ENCODE measurements around the gene ACSF3. TPM values are rescaled to one million over a fixed set of nuclear protein-coding genes. Genes with fewer than 3 reads are reported as not detected.

The ACSF3 gene
- total RNA-seq: 10 to 100 TPM; 36.5 to 39.2 TPM

DNA sequence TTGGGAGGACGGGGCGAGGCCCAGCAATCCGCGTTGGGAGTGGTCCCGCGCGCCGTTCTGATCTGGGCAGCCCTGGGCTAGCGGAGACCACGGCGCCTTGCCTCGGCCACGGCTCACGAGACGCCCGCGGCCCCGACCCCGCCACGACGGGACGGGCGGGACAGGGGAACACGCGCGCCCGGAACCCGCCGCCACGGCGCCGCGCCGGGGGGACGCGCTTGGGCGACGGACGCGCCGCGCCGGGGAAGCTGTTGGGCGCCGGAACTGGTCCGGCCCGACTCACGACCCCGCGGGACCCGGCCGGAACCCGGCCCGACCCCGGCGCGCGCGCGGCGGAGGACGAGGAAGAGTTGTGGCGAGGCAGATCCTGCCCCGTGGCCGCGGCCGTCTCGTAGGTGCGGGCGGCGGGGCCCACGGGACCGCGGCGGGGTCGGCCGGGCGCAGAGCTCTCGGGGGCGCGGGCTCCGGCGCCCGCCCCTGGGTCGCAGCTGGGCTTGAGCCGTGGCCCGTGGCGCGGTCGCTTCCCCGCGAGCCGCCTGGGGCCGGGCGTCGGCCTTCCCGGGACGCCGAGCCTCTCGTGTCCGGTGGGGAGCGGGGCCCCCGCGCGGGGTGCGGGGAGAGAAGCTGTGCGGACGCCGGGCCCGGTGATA lies at the start of gene ACSF3:
ACSF3 (plus strand) TSS at position 251 of the 650 bp plus-strand sequence. CDS start 6,830 bp downstream, outside the sequence.
- ChIA-PET POLR2A (interaction anchor here (0.5 to 1.0 kb wide), 2 partner anchors 62 to 281 kb away, joined by 3 read pairs; no protein-coding TSS in a partner anchor), CTCF (interaction anchor here (0.7 kb wide), 1 partner anchor 236 kb away, joined by 3 read pairs; no protein-coding TSS in a partner anchor)

DNA sequence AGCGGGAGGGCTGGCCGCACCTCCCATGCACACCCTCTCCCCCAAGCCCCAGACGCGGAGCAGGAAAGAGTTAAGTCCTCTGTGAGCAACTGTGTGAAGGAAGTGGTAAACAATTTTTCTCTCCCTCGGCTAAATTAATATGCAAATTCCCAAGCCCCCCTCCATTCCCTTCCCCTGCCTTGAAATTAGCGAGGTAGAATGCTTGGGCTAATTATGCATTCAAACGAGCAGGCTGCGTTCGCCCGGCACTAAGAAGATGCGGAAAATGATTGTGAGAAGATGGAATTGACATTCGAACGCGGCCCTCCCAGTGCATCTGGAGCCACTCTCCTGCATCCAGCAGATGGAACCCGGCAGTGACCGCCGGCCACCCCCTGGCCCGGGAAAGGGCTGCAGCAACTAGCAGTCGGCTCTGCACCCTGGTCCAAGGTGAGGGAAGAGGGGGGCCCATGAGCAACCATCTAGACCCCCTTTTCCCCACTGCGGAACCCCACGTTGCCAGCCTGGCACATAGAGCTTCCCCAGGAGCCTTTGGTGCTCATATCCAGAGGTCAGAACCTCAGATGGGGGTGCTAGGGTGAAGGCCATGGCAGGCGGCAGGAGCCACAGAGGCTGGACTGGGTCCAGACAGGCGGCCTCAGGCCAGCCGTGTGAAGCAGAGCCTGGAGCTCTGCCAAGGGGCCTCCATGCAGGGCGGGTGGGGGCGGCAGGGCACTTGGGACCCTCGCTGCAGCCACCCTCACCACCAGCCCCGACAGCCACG lies 49.1 kb upstream of the ACSF3 start:
- POLR2A ChIA-PET: no interaction called here
- CTCF ChIA-PET: no interaction called here

GRCh38 chr16:89045181-89045815 lies 48.4 kb upstream of the ACSF3 start:
- ChIA-PET CTCF (no interaction called here), POLR2A (no interaction called here)

- POLR2A ChIA-PET: no interaction called here
- CTCF ChIA-PET: no interaction called here
These were observed 47.8 kb upstream of the ACSF3 start for GRCh38 chr16:89045881-89046280.

- ChIA-PET POLR2A (no interaction called here), CTCF (no interaction called here)
These were observed 47.2 kb upstream of the ACSF3 start for GRCh38 chr16:89046491-89046890.

DNA sequence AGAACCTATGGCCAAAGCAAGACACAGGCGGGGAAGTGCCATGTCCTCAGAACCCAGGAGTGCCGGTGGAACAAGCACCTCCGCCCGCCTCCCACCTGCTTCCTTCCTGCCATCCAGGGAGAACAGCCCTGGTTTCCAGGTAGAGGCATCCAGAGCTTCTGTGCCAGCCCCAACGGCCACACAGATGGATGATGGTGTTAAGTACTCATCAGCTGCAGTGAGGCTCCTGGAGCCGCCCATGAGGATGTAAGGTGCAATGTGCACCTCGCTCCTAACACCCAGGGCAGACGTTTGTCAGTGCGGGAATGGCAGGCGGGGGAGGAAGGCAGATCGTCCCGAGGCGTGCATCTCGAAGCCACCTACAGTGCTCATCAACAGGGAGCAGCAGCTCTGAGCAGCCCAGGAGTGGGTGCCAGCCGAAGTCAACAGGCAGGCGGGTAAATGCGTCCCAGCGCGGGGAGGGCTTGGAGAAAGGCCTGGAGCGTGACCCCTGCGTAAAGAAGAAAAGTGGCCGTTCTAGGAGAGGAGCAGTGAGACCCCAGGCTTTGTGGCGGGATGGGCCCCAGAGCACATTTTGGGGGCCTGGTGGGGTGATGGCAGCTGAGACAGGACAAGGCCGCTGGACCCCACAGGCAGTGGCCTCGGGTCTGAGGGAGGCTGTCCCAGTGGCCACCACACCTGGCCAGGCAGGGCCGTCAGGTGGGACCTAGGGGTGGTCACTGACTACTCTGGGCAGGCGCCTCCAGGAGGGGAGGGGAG lies 46.1 kb upstream of the ACSF3 start:
- POLR2A ChIA-PET: no interaction called here
- CTCF ChIA-PET: no interaction called here

GRCh38 chr16:89048090-89048725 lies 45.4 kb upstream of the ACSF3 start:
- CTCF ChIA-PET: no interaction called here
- POLR2A ChIA-PET: no interaction called here

- CTCF ChIA-PET: no interaction called here
- POLR2A ChIA-PET: no interaction called here
These were observed 44.7 kb upstream of the ACSF3 start for GRCh38 chr16:89048871-89049422.

DNA sequence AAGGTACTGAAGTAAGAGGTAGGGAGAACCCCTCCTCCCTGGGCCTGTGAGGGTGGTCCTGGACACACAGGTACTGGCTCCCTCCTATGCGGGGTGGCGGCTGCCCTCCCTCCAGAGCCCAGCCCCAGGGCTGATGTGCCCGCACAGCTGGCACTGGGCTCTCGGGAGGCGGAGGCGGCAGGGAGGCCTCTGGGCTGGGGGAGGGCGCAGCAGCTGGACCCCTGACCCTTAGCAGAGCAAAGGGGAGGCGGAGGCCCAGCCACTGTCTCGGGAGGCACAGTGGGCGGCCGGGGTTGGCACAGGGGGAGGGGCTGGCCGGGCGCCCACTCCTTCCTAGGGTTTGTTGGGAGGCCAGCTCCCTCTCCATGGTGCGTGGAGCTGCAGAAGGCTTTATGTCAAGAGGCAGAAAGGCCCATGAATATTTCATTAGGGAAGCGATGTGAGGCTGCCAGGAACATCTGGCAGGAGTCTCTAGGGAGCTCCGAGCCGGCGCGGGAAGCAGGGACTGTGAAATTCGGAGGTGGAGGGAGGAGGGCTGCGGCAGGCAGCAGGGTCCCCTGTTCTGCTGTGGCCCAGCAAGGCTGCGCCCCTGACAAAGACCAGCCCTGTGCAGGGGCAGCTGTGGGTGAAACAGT lies 44.1 kb upstream of the ACSF3 start:
- POLR2A ChIA-PET: no interaction called here
- CTCF ChIA-PET: no interaction called here

- ChIA-PET CTCF (no interaction called here), POLR2A (no interaction called here)
These were observed 43.4 kb upstream of the ACSF3 start for GRCh38 chr16:89050119-89050867.

DNA sequence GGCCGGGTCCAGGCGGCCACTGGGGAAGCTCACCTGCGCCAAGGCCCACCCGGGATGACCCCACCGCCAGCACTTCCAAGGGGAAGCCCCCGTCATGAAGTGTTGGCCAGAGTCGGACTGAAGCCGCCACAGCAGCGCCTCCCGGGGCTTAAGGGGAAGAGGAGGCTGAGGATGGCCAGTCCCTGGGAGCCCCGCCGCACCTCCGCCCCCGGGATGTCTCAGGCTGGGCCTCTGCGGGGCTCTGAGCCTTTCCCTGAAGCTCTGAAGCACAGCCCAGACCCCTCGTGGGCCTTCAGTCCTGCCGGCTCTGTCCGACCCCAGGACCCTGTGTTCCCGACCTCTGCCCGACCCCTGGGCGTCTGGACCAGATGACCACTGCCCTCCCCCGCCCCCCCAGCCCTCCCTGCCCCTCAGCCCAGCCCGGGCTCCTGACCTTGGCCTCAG lies 42.8 kb upstream of the ACSF3 start:
- POLR2A ChIA-PET: no interaction called here
- CTCF ChIA-PET: no interaction called here

- CTCF ChIA-PET: no interaction called here
- POLR2A ChIA-PET: no interaction called here
These were observed 42.0 kb upstream of the ACSF3 start for GRCh38 chr16:89051521-89052166.

GRCh38 chr16:89052191-89052889 lies 41.3 kb upstream of the ACSF3 start:
- CTCF ChIA-PET: no interaction called here
- POLR2A ChIA-PET: no interaction called here

- ChIA-PET POLR2A (no interaction called here), CTCF (no interaction called here)
These were observed 40.5 kb upstream of the ACSF3 start for GRCh38 chr16:89052890-89053724.

- ChIA-PET CTCF (no interaction called here), POLR2A (no interaction called here)
These were observed 40.0 kb upstream of the ACSF3 start for GRCh38 chr16:89053725-89054029.

DNA sequence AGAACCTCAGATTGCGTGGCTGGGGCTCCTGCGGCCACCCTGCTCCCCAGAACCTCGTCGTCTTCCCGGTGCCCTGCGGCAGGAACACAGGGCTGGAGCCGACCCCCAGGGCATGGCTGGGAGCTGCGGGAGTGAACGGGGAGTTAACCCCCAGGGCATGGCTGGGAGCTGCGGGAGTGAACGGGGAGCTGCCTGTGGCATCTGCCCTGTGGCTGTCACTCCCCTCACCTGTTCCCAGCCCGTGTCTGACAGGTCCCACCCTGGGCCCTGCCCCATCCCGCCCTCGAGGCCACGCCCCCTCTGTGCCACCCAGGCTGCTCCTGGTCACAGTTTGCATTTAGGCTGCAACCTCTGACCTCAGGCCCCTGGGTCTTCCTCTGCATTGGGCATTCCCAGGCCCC lies 39.4 kb upstream of the ACSF3 start:
- POLR2A ChIA-PET: no interaction called here
- CTCF ChIA-PET: no interaction called here

DNA sequence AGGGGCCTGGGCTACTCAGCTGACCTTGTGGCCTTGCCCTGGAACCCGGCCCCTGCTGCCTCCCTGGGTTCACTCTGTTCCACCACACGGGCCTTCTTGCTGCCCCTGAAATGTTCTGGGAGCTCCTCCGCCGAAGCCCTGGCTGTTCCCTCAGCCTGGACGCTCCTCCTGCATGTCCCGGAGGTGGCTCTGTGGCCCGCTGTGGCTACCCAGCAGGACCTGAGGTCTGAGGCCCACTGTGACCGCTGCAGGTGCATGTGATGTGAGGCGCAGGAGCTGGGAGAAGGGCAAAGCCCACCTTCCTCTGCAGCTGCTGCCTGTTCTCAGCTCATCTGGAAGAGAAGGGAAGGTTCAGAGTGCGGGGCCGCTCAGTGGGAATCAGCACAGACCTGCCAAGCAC lies 38.9 kb upstream of the ACSF3 start:
- CTCF ChIA-PET: no interaction called here
- POLR2A ChIA-PET: no interaction called here
